Stimulated activated CD8-positive, alpha-beta memory T cell treated with anti-CD3 and anti-CD28 coated beads, Interleukin-15, amount 100 ng/mL, for 4 hours (primary cell): ENCODE measurements around the gene C16orf90.
"Not testable (repeated sequence)": the region's sequence is repeated elsewhere in the genome, so short reads cannot be mapped to it uniquely, and the experiment has no call there.

Experiments
- DNase-seq, 2 donors: peaks; one replicate each; pipeline ENCODE4 v3.0.0-alpha.2; 2020; ENCODE audit warnings: low read depth in 2 of 2

The C16orf90 gene

GRCh38 chr16:3484318-3485096 is 10.8 kb downstream of the C16orf90 start:
- no peak for DNase-seq

GRCh38 chr16:3482659-3483241 is 12.5 kb downstream of the C16orf90 start:
- DNase-seq, result no peak

- no peak for DNase-seq
Observed at GRCh38 chr16:3481696-3482658, 13.3 kb downstream of the C16orf90 start.

- DNase-seq, result no peak
Observed at GRCh38 chr16:3480901-3481695, 14.2 kb downstream of the C16orf90 start.

GRCh38 chr16:3479654-3480216 is 15.6 kb downstream of the C16orf90 start:
- DNase-seq, result no peak

- DNase-seq, result no peak
Observed at GRCh38 chr16:3478242-3478925, 16.9 kb downstream of the C16orf90 start.

- no peak for DNase-seq
Observed at GRCh38 chr16:3476409-3476808, 18.9 kb downstream of the C16orf90 start.

- no peak for DNase-seq
Observed at GRCh38 chr16:3475604-3476375, 19.5 kb downstream of the C16orf90 start.

- not testable (repeated sequence) for DNase-seq
Observed at GRCh38 chr16:3474870-3475269, 20.4 kb downstream of the C16orf90 start.

- no peak for DNase-seq
Observed at GRCh38 chr16:3474136-3474779, 21.0 kb downstream of the C16orf90 start.

GRCh38 chr16:3473596-3473943 is 21.7 kb downstream of the C16orf90 start:
- not testable (repeated sequence) for DNase-seq

GRCh38 chr16:3472878-3473595 is 22.3 kb downstream of the C16orf90 start:
- DNase-seq, result no peak

GRCh38 chr16:3471518-3472176 is 23.6 kb downstream of the C16orf90 start:
- DNase-seq, result no peak

- DNase-seq, result no peak
Observed at GRCh38 chr16:3470723-3471122, 24.6 kb downstream of the C16orf90 start.

- DNase-seq, result no peak
Observed at GRCh38 chr16:3469736-3470135, 25.6 kb downstream of the C16orf90 start.

- no peak for DNase-seq
Observed at GRCh38 chr16:3468501-3468900, 26.8 kb downstream of the C16orf90 start.

- DNase-seq, result no peak
Observed at GRCh38 chr16:3467921-3468320, 27.4 kb downstream of the C16orf90 start.

GRCh38 chr16:3467182-3467581 is 28.1 kb downstream of the C16orf90 start:
- no peak for DNase-seq
